T-helper 17 cell (primary cell): ENCODE data around the gene GBP5. TPM values are rescaled to one million over a fixed set of nuclear protein-coding genes. Genes with fewer than 3 reads are reported as not detected.
"Not testable (repeated sequence)": the region's sequence is repeated elsewhere in the genome, so short reads cannot be mapped to it uniquely, and the experiment has no call there.

Experiments
- ATAC-seq: fragments of 150-1000 bp; cut with Tn5 transposase; 2 replicates; pipeline ENCODE4 v1.10.0; 2021; ENCODE audit warnings: mild to moderate bottlenecking, moderate library complexity
- DNase-seq, 3 donors: peaks; one replicate each; pipeline versions ENCODE4 v3.0.0 to v3.0.0-alpha.2; 2020 to 2021
- H3K9me3 ChIP-seq: one replicate; pipeline ENCODE4 v1.7.0; 2013; ENCODE audit warnings: low read length, mild to moderate bottlenecking; ENCODE audit not compliant: control insufficient read depth, poor library complexity, severe bottlenecking
- H3K27ac Mint-ChIP-seq: one replicate; pipeline ENCODE4 v1.8.0; 2022; ENCODE audit warnings: mild to moderate bottlenecking, moderate library complexity, mixed read lengths
- H3K27me3 Mint-ChIP-seq: one replicate; pipeline ENCODE4 v1.8.0; 2022; ENCODE audit warnings: mixed read lengths
- H3K36me3 Mint-ChIP-seq: one replicate; pipeline ENCODE4 v1.8.0; 2022; ENCODE audit warnings: low read depth, mixed read lengths
- H3K4me1 Mint-ChIP-seq: one replicate; pipeline ENCODE4 v1.8.0; 2022; ENCODE audit warnings: mild to moderate bottlenecking, mixed read lengths
- H3K4me3 Mint-ChIP-seq: one replicate; pipeline ENCODE4 v1.8.0; 2022; ENCODE audit warnings: mild to moderate bottlenecking, moderate library complexity, mixed read lengths
- total RNA-seq, 4 donors: library from RNA in 2 of 4; stranded (reverse) in 2 of 4; gene quantifications; one replicate each; pipeline ENCODE4 v1.2.3 and lab custom pipeline; 2022 to 2026

Gene GBP5
- total RNA-seq, 2 donors from 2014 or later = 122 to 132 TPM

- DNase-seq = no peak
- peaks cover 15% of the 10 kb centered on the region for H3K36me3 Mint-ChIP-seq
- H3K4me1 Mint-ChIP-seq = peaks cover 47% of the 10 kb centered on the region
- no peak for ATAC-seq
- peak overlapping the region; percentile 94 for H3K27ac Mint-ChIP-seq
- H3K4me3 Mint-ChIP-seq = peak overlapping the region; percentile 99
- H3K9me3 ChIP-seq = no peaks in the 10 kb centered on the region
- no peaks in the 10 kb centered on the region for H3K27me3 Mint-ChIP-seq
Measured at GRCh38 chr1:89271341-89272015, 1.2 kb downstream of the GBP5 start.

GRCh38 chr1:89270423-89270822, 2.2 kb downstream of the GBP5 start:
- peak overlapping the region; percentile 94 for H3K27ac Mint-ChIP-seq
- ATAC-seq (no peak), DNase-seq (no peak)
- peaks cover 15% of the 10 kb centered on the region for H3K36me3 Mint-ChIP-seq
- H3K4me3 Mint-ChIP-seq = peak overlapping the region; percentile 99
- H3K4me1 Mint-ChIP-seq = peaks cover 40% of the 10 kb centered on the region
- H3K9me3 ChIP-seq = no peaks in the 10 kb centered on the region
- no peaks in the 10 kb centered on the region for H3K27me3 Mint-ChIP-seq

DNA sequence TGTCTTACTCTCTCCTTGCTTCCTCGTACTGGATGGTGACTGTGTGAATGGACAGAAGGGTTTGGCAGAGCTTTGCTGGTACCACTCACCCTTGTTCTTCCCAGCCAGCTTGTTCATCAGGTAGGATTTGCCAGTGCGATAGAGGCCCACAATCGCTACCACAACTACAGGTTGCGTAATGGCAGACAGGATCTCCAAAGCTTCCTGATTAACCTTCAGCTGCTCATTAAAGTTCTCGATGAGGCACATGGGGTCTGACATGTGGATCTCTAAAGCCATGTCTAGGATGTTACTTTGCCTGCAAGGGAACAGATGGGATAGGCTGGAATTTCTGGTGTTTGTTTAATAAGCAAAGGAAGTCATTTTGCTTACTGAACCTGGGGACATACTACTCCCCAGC, 3.4 kb downstream of the GBP5 start:
- H3K9me3 ChIP-seq = no peaks in the 10 kb centered on the region
- ATAC-seq (no peak), DNase-seq (no peak)
- Mint-ChIP-seq H3K27ac (peak overlapping the region; percentile 94), H3K36me3 (peaks cover 15% of the 10 kb centered on the region), H3K27me3 (no peaks in the 10 kb centered on the region), H3K4me3 (peak overlapping the region; percentile 31), H3K4me1 (peaks cover 35% of the 10 kb centered on the region)

GRCh38 chr1:89262643-89263042, 10.0 kb downstream of the GBP5 start:
- Mint-ChIP-seq H3K27ac (peak overlapping the region; percentile 80), H3K27me3 (no peaks in the 10 kb centered on the region), H3K4me1 (peaks cover 50% of the 10 kb centered on the region), H3K4me3 (no peak overlapping the region), H3K36me3 (peaks cover 24% of the 10 kb centered on the region)
- H3K9me3 ChIP-seq = peaks cover 2% of the 10 kb centered on the region
- no peak for DNase-seq
- no peak for ATAC-seq

DNA sequence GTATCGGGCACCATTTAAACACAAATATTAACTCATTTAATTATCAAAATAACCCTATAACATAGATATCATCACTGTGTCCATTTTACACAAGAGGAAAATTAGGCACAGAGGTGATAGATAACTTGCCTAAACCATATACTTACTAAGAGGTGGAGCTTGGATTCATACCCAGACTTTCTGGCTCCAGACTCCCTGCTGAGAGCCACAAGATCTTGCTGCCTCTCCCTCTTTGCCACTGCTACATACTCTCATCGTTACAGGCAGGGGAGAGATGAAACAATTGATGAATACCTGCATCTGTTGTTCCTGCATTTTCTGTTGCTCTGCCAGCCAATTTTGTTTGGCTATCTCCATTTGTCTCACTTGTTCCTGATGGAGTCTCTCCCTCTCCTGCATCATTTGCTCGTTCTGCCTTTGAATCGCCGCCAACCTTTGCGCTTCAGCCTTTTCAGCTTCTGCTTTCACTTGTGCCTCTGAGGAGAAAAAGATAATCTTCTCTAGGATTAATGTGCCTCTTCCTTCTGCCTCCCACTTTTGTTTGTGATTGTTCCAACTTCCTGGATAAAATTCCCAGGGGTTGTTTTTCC, 10.6 kb downstream of the GBP5 start:
- no peak for ATAC-seq
- Mint-ChIP-seq H3K27ac (peak overlapping the region; percentile 88), H3K4me1 (peaks cover 50% of the 10 kb centered on the region), H3K27me3 (no peaks in the 10 kb centered on the region), H3K36me3 (peaks cover 22% of the 10 kb centered on the region), H3K4me3 (peak overlapping the region; percentile 71)
- DNase-seq = no peak
- H3K9me3 ChIP-seq = peaks cover 2% of the 10 kb centered on the region

- H3K4me1 Mint-ChIP-seq = peaks cover 48% of the 10 kb centered on the region
- peaks cover 2% of the 10 kb centered on the region for H3K9me3 ChIP-seq
- no peaks in the 10 kb centered on the region for H3K27me3 Mint-ChIP-seq
- H3K27ac Mint-ChIP-seq = peak overlapping the region; percentile 88
- peak overlapping the region; percentile 71 for H3K4me3 Mint-ChIP-seq
- no peak for DNase-seq
- peaks cover 21% of the 10 kb centered on the region for H3K36me3 Mint-ChIP-seq
- ATAC-seq = no peak
Measured at GRCh38 chr1:89260566-89261255, 11.9 kb downstream of the GBP5 start.

GRCh38 chr1:89260042-89260441, 12.6 kb downstream of the GBP5 start:
- H3K36me3 Mint-ChIP-seq = peaks cover 21% of the 10 kb centered on the region

DNA sequence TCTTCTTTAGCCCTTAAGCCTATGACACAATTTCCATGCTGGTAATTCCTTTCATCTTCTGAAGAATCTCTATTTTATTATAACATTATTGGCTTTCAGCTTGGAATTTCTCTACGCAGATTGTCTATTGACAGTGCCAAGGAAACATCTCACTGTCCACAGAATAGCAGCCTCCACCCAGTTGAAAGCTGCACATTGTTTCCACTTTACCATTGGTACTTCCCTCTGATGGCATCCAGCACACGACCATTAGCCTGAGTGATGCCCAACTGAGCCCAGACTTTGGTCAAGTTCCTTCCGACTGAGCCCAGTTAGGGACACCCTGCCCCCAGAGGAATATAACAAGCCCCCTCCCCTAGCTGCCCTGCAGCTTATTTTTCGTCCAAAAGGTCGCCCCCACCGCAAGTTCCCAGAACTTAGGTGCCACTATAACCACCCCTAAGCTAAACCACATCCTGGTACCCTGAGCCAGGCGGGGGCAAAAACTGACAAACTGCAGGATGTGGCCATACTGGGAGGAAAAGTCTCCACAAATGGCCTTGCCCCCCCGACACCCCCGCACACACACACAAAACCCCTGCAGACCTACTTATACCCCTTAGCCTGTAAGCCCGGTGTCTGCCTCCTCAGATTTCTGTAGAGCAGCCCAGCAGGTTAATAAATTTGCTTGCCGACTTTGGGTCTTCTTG, 13.2 kb downstream of the GBP5 start:
- Mint-ChIP-seq H3K36me3 (peaks cover 21% of the 10 kb centered on the region), H3K27me3 (no peaks in the 10 kb centered on the region), H3K4me3 (peak overlapping the region; percentile 83), H3K4me1 (peaks cover 45% of the 10 kb centered on the region), H3K27ac (peak overlapping the region; percentile 91)
- ATAC-seq (peak; percentile 72), DNase-seq (peak in 1 of 3 donors; percentile 12)
- peaks cover 2% of the 10 kb centered on the region for H3K9me3 ChIP-seq

More at GRCh38 chr1:89260042-89260441, 12.6 kb downstream of the GBP5 start:
- DNase-seq (no peak), ATAC-seq (peak; percentile 18)
- peaks cover 48% of the 10 kb centered on the region for H3K4me1 Mint-ChIP-seq
- peaks cover 2% of the 10 kb centered on the region for H3K9me3 ChIP-seq
- peak overlapping the region; percentile 91 for H3K27ac Mint-ChIP-seq
- H3K4me3 Mint-ChIP-seq = peak overlapping the region; percentile 83
- H3K27me3 Mint-ChIP-seq = no peaks in the 10 kb centered on the region

GRCh38 chr1:89257041-89257440, 15.6 kb downstream of the GBP5 start:
- H3K27ac Mint-ChIP-seq = no peak overlapping the region
- DNase-seq (no peak), ATAC-seq (no peak)
- H3K4me3 Mint-ChIP-seq = no peak overlapping the region
- H3K9me3 ChIP-seq = no peaks in the 10 kb centered on the region
- peaks cover 35% of the 10 kb centered on the region for H3K4me1 Mint-ChIP-seq
- H3K36me3 Mint-ChIP-seq = peaks cover 10% of the 10 kb centered on the region
- no peaks in the 10 kb centered on the region for H3K27me3 Mint-ChIP-seq

DNA sequence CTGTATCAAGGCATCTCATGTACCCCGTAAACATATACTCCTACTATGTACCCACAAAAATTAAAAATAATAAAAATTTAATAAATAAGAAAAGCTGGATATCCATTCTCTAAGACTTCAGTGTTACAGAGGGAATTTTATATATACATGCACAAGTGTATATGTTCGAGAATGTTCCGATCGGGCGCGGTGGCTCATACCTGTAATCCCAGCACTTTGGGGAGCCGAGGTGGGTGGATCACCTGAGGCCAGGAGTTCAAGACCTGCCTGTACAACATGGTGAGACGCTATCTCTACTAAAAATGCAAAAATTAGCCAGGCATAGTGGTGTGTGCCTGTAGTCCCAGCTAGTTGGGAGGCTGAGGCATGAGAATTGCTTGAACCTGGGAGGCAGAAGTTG, 17.1 kb downstream of the GBP5 start:
- H3K36me3 Mint-ChIP-seq = not testable (repeated sequence)

DNA sequence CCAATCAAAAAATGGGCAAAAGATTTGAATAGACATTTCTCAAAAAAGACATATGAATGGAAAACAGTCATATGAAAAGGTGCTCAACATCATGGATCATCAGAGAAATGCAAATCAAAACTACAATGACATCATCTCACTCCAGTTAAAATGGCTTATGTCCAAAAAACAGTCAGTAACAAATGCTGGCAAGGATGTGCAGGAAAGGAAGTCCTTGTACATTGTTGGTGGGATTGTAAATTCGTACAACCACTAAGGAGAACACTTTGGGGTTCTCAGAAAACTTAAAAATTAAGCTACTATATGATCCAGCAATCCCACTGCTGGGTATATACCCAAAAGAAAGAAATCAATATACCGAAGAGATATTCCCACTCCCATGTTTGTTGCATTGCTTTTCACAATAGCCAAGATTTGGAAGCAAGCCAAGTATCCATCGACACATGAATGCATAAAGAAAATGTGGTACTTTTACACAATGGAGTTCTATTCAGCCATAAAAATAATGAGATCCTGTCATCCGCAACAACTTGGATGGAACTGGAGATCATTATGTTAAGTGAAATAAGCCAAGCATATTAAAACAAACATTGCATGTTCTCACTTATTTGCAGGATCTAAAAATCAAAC, 17.9 kb downstream of the GBP5 start:
- DNase-seq = no peak

More for the DNA sequence above, 17.1 kb downstream of the GBP5 start:
- DNase-seq, H3K4me3 Mint-ChIP-seq, H3K27ac Mint-ChIP-seq, H3K27me3 Mint-ChIP-seq, ATAC-seq, H3K9me3 ChIP-seq: not testable (repeated sequence)
- H3K4me1 Mint-ChIP-seq = peaks cover 27% of the 10 kb centered on the region

DNA sequence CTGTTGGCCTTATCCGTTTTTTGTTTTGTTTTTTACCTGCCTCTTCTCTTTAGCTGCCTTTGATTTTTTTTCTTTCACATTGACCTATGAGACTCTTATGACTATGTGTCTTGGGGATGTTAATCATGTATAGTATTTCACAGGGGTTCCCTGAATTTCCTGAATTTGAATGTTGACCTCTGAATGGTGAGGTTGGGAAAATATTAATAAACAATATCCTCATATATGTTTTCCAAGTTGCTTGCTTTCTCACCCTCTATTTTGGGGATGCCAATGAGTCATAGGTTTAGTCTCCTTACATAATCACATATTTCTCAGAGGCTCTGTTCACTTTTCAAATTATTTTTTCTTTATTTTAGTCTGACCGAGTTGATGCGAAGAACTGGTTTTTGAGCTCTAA, 29.6 kb downstream of the GBP5 start:
- H3K27me3 Mint-ChIP-seq = no peaks in the 10 kb centered on the region
- no peak for DNase-seq
- no peak overlapping the region for H3K4me3 Mint-ChIP-seq
- peaks cover 3% of the 10 kb centered on the region for H3K4me1 Mint-ChIP-seq
- no peaks in the 10 kb centered on the region for H3K9me3 ChIP-seq
- peaks cover 11% of the 10 kb centered on the region for H3K36me3 Mint-ChIP-seq
- ATAC-seq = no peak
- H3K27ac Mint-ChIP-seq = no peak overlapping the region

More for the DNA sequence above, 17.9 kb downstream of the GBP5 start:
- Mint-ChIP-seq H3K4me1 (peaks cover 21% of the 10 kb centered on the region), H3K4me3 (no peak overlapping the region), H3K27me3 (no peaks in the 10 kb centered on the region), H3K36me3 (peaks cover 5% of the 10 kb centered on the region), H3K27ac (no peak overlapping the region)
- no peaks in the 10 kb centered on the region for H3K9me3 ChIP-seq
- ATAC-seq = no peak
